ENCODE data around the gene DTX4. TPM values are rescaled to one million over a fixed set of nuclear protein-coding genes. Genes with fewer than 3 reads are reported as not detected.
A peak's percentile ranks its signal among the peaks of the same experiment; 100 is the strongest.

Gene DTX4
- total and polyA plus RNA-seq, 2 experiments from 2014 or later: 15.4 to 27.5 TPM

GRCh38 chr11:59145534-59145933, 26.4 kb upstream of the DTX4 start:
- DNase-seq (ENCODE audit: low spot score): no peak
- Histone ChIP-seq H3K9me2 (replicated peaks; ENCODE audit: insufficient read depth) (no peaks in the 10 kb centered on the region), H3K9me3 (ENCODE audit: low read depth) (no peaks in the 10 kb centered on the region), H3K4me2 (peak overlapping the region; percentile 96), H3K27ac (peak overlapping the region; percentile 97), H3K36me3 (replicated peaks; ENCODE audit: insufficient read depth, low read depth) (no peaks in the 10 kb centered on the region), H3K4me1 (ENCODE audit: insufficient read depth) (peaks cover 37% of the 10 kb centered on the region), H3K79me2 (peaks cover 32% of the 10 kb centered on the region), H3K4me3 (no peak overlapping the region), H3K27me3 (no peaks in the 10 kb centered on the region), H4K20me1 (ENCODE audit: insufficient read depth, poor library complexity, severe bottlenecking) (no peaks in the 10 kb centered on the region), H2AFZ (no peak overlapping the region)
- 54% methylated on average over 4 of the region's 4 CpGs for WGBS (ENCODE audit: low lambda C conversion rate, missing lambda C conversion rate)
- TF ChIP-seq EZH2 (IDR thresholded peaks at IDR 0.05; ENCODE audit: borderline replicate concordance) (no peak), CTCF (IDR thresholded peaks at IDR 0.05; ENCODE audit: poor library complexity) (no peak), EZH2phosphoT487 (IDR thresholded peaks at IDR 0.05; ENCODE audit: low read depth, severe bottlenecking, unreplicated experiment) (no peak)

- Histone ChIP-seq H3K9me2 (replicated peaks; ENCODE audit: insufficient read depth) (no peaks in the 10 kb centered on the region), H3K4me2 (no peak overlapping the region)
- WGBS (ENCODE audit: low lambda C conversion rate, missing lambda C conversion rate): 93% methylated on average over 1 of the region's 1 CpG
Measured at GRCh38 chr11:59151761-59152160, 20.2 kb upstream of the DTX4 start.

GRCh38 chr11:59152312-59152951, 19.5 kb upstream of the DTX4 start:
- Histone ChIP-seq H3K79me2 (peaks cover 19% of the 10 kb centered on the region), H2AFZ (no peak overlapping the region), H3K4me3 (no peak overlapping the region), H3K9me2 (replicated peaks; ENCODE audit: insufficient read depth) (no peaks in the 10 kb centered on the region), H3K36me3 (replicated peaks; ENCODE audit: insufficient read depth, low read depth) (no peaks in the 10 kb centered on the region), H3K9me3 (ENCODE audit: low read depth) (no peaks in the 10 kb centered on the region), H3K27ac (no peak overlapping the region), H3K27me3 (no peaks in the 10 kb centered on the region), H3K4me2 (no peak overlapping the region), H3K4me1 (ENCODE audit: insufficient read depth) (peaks cover 8% of the 10 kb centered on the region), H4K20me1 (ENCODE audit: insufficient read depth, poor library complexity, severe bottlenecking) (no peaks in the 10 kb centered on the region)
- no peak for DNase-seq (ENCODE audit: low spot score)
- 97% methylated on average over 8 of the region's 8 CpGs for WGBS (ENCODE audit: low lambda C conversion rate, missing lambda C conversion rate)
- TF ChIP-seq EZH2 (IDR thresholded peaks at IDR 0.05; ENCODE audit: borderline replicate concordance) (no peak), CTCF (IDR thresholded peaks at IDR 0.05; ENCODE audit: poor library complexity) (no peak), EZH2phosphoT487 (IDR thresholded peaks at IDR 0.05; ENCODE audit: low read depth, severe bottlenecking, unreplicated experiment) (no peak)

More at GRCh38 chr11:59151761-59152160, 20.2 kb upstream of the DTX4 start:
- H3K4me3 ChIP-seq: no peak overlapping the region
- peaks cover 19% of the 10 kb centered on the region for H3K79me2 ChIP-seq
- no peaks in the 10 kb centered on the region for H3K36me3 ChIP-seq (replicated peaks; ENCODE audit: insufficient read depth, low read depth)
- no peaks in the 10 kb centered on the region for H3K27me3 ChIP-seq
- no peaks in the 10 kb centered on the region for H3K9me3 ChIP-seq (ENCODE audit: low read depth)
- no peak for TF ChIP-seq EZH2 (IDR thresholded peaks at IDR 0.05; ENCODE audit: borderline replicate concordance)
- TF ChIP-seq EZH2phosphoT487 (IDR thresholded peaks at IDR 0.05; ENCODE audit: low read depth, severe bottlenecking, unreplicated experiment): no peak
- no peak for TF ChIP-seq CTCF (IDR thresholded peaks at IDR 0.05; ENCODE audit: poor library complexity)
- no peak for DNase-seq (ENCODE audit: low spot score)
- no peak overlapping the region for H2AFZ ChIP-seq
- H4K20me1 ChIP-seq (ENCODE audit: insufficient read depth, poor library complexity, severe bottlenecking): no peaks in the 10 kb centered on the region
- no peak overlapping the region for H3K27ac ChIP-seq
- H3K4me1 ChIP-seq (ENCODE audit: insufficient read depth): peaks cover 10% of the 10 kb centered on the region
